Panc1 (cell line): ENCODE measurements around the gene MRPL33.

Source experiments
- POLR2AphosphoS5 ChIP-seq: IDR thresholded peaks from 2 replicates; pipeline ENCODE4 v1.6.1; 2012; ENCODE audit warnings: mild to moderate bottlenecking, low read depth, low read length, moderate library complexity
- SIN3A ChIP-seq: IDR thresholded peaks from 2 replicates; pipeline ENCODE4 v1.6.1; 2012; ENCODE audit warnings: low read depth, mild to moderate bottlenecking, low read length, moderate library complexity, borderline replicate concordance; ENCODE audit not compliant: insufficient read depth
- TCF7L2 ChIP-seq: IDR thresholded peaks from 2 replicates; pipeline ENCODE4 v1.6.1; 2011; ENCODE audit warnings: mild to moderate bottlenecking, low read depth, low read length, inconsistent platforms
- TF ChIP-seq, protein P1 (sequence below): fragments of 450-650 bp; IDR thresholded peaks from 2 replicates; pipeline ENCODE4 v1.5.1; 2017; ENCODE audit warnings: mild to moderate bottlenecking
- TF ChIP-seq, protein P2 (sequence below), 2 experiments: IDR thresholded peaks; 2 replicates each; pipeline ENCODE4 v1.6.1; 2011 to 2012; ENCODE audit warnings: low read depth in 2 of 2, control low read depth in 1 of 2, low read length in 1 of 2, mild to moderate bottlenecking in 1 of 2, moderate library complexity in 1 of 2; ENCODE audit not compliant: insufficient read depth in 1 of 2

DNA sequence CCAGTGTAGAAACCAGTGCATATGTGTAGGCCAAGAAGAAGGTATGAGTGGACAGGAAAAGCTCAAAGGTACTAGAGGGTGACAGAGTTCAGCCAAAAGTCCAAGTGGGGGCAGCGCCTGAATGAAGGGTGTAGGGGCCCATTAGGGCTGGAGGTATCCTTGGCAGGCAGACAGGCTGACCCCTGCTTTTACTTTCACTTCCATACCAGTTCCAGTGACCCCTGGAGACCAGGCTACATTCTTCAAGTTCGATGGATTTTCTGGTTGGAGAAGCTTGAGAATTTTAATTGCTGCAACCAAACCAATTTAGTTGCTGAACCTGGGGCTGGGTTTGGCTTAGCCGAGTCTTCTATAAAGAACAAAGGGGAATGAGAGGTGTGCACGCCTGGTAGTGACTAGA is 42.3 kb upstream of the MRPL33 start:
- TF ChIP-seq SIN3A, result no peak
- TF ChIP-seq, protein P1, sequence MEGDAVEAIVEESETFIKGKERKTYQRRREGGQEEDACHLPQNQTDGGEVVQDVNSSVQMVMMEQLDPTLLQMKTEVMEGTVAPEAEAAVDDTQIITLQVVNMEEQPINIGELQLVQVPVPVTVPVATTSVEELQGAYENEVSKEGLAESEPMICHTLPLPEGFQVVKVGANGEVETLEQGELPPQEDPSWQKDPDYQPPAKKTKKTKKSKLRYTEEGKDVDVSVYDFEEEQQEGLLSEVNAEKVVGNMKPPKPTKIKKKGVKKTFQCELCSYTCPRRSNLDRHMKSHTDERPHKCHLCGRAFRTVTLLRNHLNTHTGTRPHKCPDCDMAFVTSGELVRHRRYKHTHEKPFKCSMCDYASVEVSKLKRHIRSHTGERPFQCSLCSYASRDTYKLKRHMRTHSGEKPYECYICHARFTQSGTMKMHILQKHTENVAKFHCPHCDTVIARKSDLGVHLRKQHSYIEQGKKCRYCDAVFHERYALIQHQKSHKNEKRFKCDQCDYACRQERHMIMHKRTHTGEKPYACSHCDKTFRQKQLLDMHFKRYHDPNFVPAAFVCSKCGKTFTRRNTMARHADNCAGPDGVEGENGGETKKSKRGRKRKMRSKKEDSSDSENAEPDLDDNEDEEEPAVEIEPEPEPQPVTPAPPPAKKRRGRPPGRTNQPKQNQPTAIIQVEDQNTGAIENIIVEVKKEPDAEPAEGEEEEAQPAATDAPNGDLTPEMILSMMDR, result no peak
- no peak for TF ChIP-seq POLR2AphosphoS5
- TF ChIP-seq, protein P2, sequence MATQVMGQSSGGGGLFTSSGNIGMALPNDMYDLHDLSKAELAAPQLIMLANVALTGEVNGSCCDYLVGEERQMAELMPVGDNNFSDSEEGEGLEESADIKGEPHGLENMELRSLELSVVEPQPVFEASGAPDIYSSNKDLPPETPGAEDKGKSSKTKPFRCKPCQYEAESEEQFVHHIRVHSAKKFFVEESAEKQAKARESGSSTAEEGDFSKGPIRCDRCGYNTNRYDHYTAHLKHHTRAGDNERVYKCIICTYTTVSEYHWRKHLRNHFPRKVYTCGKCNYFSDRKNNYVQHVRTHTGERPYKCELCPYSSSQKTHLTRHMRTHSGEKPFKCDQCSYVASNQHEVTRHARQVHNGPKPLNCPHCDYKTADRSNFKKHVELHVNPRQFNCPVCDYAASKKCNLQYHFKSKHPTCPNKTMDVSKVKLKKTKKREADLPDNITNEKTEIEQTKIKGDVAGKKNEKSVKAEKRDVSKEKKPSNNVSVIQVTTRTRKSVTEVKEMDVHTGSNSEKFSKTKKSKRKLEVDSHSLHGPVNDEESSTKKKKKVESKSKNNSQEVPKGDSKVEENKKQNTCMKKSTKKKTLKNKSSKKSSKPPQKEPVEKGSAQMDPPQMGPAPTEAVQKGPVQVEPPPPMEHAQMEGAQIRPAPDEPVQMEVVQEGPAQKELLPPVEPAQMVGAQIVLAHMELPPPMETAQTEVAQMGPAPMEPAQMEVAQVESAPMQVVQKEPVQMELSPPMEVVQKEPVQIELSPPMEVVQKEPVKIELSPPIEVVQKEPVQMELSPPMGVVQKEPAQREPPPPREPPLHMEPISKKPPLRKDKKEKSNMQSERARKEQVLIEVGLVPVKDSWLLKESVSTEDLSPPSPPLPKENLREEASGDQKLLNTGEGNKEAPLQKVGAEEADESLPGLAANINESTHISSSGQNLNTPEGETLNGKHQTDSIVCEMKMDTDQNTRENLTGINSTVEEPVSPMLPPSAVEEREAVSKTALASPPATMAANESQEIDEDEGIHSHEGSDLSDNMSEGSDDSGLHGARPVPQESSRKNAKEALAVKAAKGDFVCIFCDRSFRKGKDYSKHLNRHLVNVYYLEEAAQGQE (IDR thresholded peaks at IDR 0.05; ENCODE audit: insufficient read depth in 1 of 2, low read depth in 2 of 2, low read length in 1 of 2), result no peak
- no peak for TF ChIP-seq TCF7L2
